GM18498 (cell line): Measurements from ENCODE around the gene HTT.
"Not testable (repeated sequence)": the region's sequence is repeated elsewhere in the genome, so short reads cannot be mapped to it uniquely, and the experiment has no call there.

Source experiments
- ATAC-seq: cut with Tn5 transposase; IDR thresholded peaks from one replicate; pipeline ENCODE4 v1.9.1; 2021; ENCODE audit warnings: mild to moderate bottlenecking, moderate library complexity; ENCODE audit not compliant: unreplicated experiment

The HTT gene

GRCh38 chr4:3116955-3117354 is 42.5 kb downstream of the HTT start:
- no peak for ATAC-seq

GRCh38 chr4:3118312-3118711 is 43.8 kb downstream of the HTT start:
- ATAC-seq: no peak

GRCh38 chr4:3119464-3119863 is 45.0 kb downstream of the HTT start:
- no peak for ATAC-seq

GRCh38 chr4:3121110-3121509 is 46.6 kb downstream of the HTT start:
- no peak for ATAC-seq

GRCh38 chr4:3121596-3121995 is 47.1 kb downstream of the HTT start:
- ATAC-seq: no peak

- ATAC-seq: no peak
Measured at GRCh38 chr4:3122081-3122563, 47.6 kb downstream of the HTT start.

- ATAC-seq: no peak
Measured at GRCh38 chr4:3123181-3123671, 48.7 kb downstream of the HTT start.

- ATAC-seq: no peak
Measured at GRCh38 chr4:3124070-3124767, 49.7 kb downstream of the HTT start.

GRCh38 chr4:3127112-3127511 is 52.6 kb downstream of the HTT start:
- ATAC-seq: no peak

GRCh38 chr4:3128058-3128457 is 53.6 kb downstream of the HTT start:
- ATAC-seq: no peak

- no peak for ATAC-seq
Measured at GRCh38 chr4:3128976-3129375, 54.5 kb downstream of the HTT start.

- no peak for ATAC-seq
Measured at GRCh38 chr4:3130201-3130600, 55.7 kb downstream of the HTT start.

- ATAC-seq: no peak
Measured at GRCh38 chr4:3130826-3131225, 56.3 kb downstream of the HTT start.

GRCh38 chr4:3134201-3134600 is 59.7 kb downstream of the HTT start:
- ATAC-seq: no peak

GRCh38 chr4:3135155-3136011 is 60.9 kb downstream of the HTT start:
- ATAC-seq: no peak

GRCh38 chr4:3136454-3136853 is 62.0 kb downstream of the HTT start:
- ATAC-seq: no peak

GRCh38 chr4:3137908-3138307 is 63.4 kb downstream of the HTT start:
- no peak for ATAC-seq

- ATAC-seq: no peak
Measured at GRCh38 chr4:3145234-3145924, 70.9 kb downstream of the HTT start.

- ATAC-seq: no peak
Measured at GRCh38 chr4:3148926-3149325, 74.4 kb downstream of the HTT start.

GRCh38 chr4:3151238-3151637 is 76.8 kb downstream of the HTT start:
- ATAC-seq: not testable (repeated sequence)

- ATAC-seq: no peak
Measured at GRCh38 chr4:3157366-3157765, 82.9 kb downstream of the HTT start.
